ENCODE data around the gene OR13G1. TPM values are rescaled to one million over a fixed set of nuclear protein-coding genes. Genes with fewer than 3 reads are reported as not detected.

The OR13G1 gene
- total and polyA plus RNA-seq, 5 donors from 2014 or later: not detected

GRCh38 chr1:247638011-247638410, 41.5 kb downstream of the OR13G1 start:
- H3K4me3 Mint-ChIP-seq: no peak overlapping the region

DNA sequence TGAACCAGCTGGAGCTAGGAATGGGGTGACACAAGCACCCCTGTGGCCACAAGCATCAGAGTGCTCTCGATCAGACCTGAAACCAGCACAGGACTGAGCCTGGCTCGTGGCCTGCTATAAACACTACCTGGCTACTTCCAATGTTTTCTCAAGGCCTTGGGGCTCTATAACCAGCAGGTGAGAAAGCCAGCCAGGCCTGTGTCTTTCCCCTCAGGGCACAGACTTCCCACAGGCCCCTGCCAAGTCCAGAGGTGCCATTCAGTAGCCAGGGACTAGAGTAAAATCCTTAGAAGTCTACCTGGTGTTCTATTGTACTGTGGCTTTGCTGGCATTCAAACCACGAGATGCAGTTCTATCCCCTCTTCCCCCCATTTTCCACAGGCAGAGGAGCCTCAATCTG, 51.6 kb downstream of the OR13G1 start:
- Mint-ChIP-seq H3K4me1 (no peaks in the 10 kb centered on the region), H3K4me3 (no peak overlapping the region), H3K27me3 (no peaks in the 10 kb centered on the region), H3K36me3 (no peaks in the 10 kb centered on the region), H3K27ac (no peak overlapping the region), H3K9me3 (peaks cover 0 to 11% (median 4%) of the 10 kb centered on the region in 7 donors)
- no peak for DNase-seq
- H3K36me3 ChIP-seq (ENCODE audit: control insufficient read depth, insufficient read depth, low read length): no peaks in the 10 kb centered on the region
- no peak overlapping the region for H3K4me3 ChIP-seq (ENCODE audit: low read depth, low read length)
- no peak for ATAC-seq (ENCODE audit: low read depth in 2 of 2)
- no peak overlapping the region for H3K27ac ChIP-seq (ENCODE audit: insufficient read depth, low read length, poor library complexity, severe bottlenecking)
- no peaks in the 10 kb centered on the region for H3K27me3 ChIP-seq (ENCODE audit: control insufficient read depth, insufficient read depth, low read length)
- no peaks in the 10 kb centered on the region for H3K4me1 ChIP-seq (ENCODE audit: control insufficient read depth, insufficient read depth, low read length, poor library complexity, severe bottlenecking)
- H3K9me3 ChIP-seq (ENCODE audit: control insufficient read depth in 2 of 2, low read length in 2 of 2): no peaks in the 10 kb centered on the region

More at GRCh38 chr1:247638011-247638410, 41.5 kb downstream of the OR13G1 start:
- Mint-ChIP-seq H3K27me3 (no peaks in the 10 kb centered on the region), H3K36me3 (no peaks in the 10 kb centered on the region), H3K9me3 (peaks cover 0 to 17% (median 7%) of the 10 kb centered on the region in 7 donors), H3K27ac (no peak overlapping the region), H3K4me1 (no peaks in the 10 kb centered on the region)
- DNase-seq: no peak
- Histone ChIP-seq H3K4me3 (ENCODE audit: low read depth, low read length) (no peak overlapping the region), H3K9me3 (ENCODE audit: control insufficient read depth in 2 of 2, low read length in 2 of 2) (no peaks in the 10 kb centered on the region), H3K27ac (ENCODE audit: insufficient read depth, low read length, poor library complexity, severe bottlenecking) (no peak overlapping the region), H3K4me1 (ENCODE audit: control insufficient read depth, insufficient read depth, low read length, poor library complexity, severe bottlenecking) (no peaks in the 10 kb centered on the region), H3K36me3 (ENCODE audit: control insufficient read depth, insufficient read depth, low read length) (no peaks in the 10 kb centered on the region), H3K27me3 (ENCODE audit: control insufficient read depth, insufficient read depth, low read length) (no peaks in the 10 kb centered on the region)
- no peak for ATAC-seq (ENCODE audit: low read depth in 2 of 2)

Other genes with a start within 250 kb of the OR13G1 start
- gene OR2B11, start 221.6 kb downstream of the OR13G1 start, total RNA-seq: not detected
- not detected for gene OR2B11, start 221.6 kb downstream of the OR13G1 start, polyA plus RNA-seq
- gene OR2C3, start 143.3 kb downstream of the OR13G1 start, total RNA-seq: not detected
- not detected for gene OR2C3, start 143.3 kb downstream of the OR13G1 start, polyA plus RNA-seq
- gene GCSAML, start 130.6 kb downstream of the OR13G1 start, total RNA-seq: 0.67 TPM
- gene GCSAML, start 130.6 kb downstream of the OR13G1 start, polyA plus RNA-seq: not detected
- not detected for gene OR2G2, start 91.4 kb downstream of the OR13G1 start, total RNA-seq
- not detected for gene OR2G2, start 91.4 kb downstream of the OR13G1 start, polyA plus RNA-seq
- gene OR2G3, start 74.2 kb downstream of the OR13G1 start, total RNA-seq: not detected
- gene OR2G3, start 74.2 kb downstream of the OR13G1 start, polyA plus RNA-seq: not detected
- not detected for gene OR6F1, start 36.9 kb upstream of the OR13G1 start, total RNA-seq
- gene OR6F1, start 36.9 kb upstream of the OR13G1 start, polyA plus RNA-seq: not detected
- gene OR14K1, start 58.9 kb upstream of the OR13G1 start, total RNA-seq: not detected
- gene OR14K1, start 58.9 kb upstream of the OR13G1 start, polyA plus RNA-seq: not detected
- not detected for gene OR14A2, start 68.4 kb upstream of the OR13G1 start, total RNA-seq
- not detected for gene OR14A2, start 68.4 kb upstream of the OR13G1 start, polyA plus RNA-seq
- not detected for gene OR1C1, start 80.8 kb upstream of the OR13G1 start, total RNA-seq
- gene OR1C1, start 80.8 kb upstream of the OR13G1 start, polyA plus RNA-seq: not detected
- gene OR14A16, start 144.4 kb upstream of the OR13G1 start, total RNA-seq: not detected
- not detected for gene OR14A16, start 144.4 kb upstream of the OR13G1 start, polyA plus RNA-seq
- gene OR11L1, start 162.2 kb upstream of the OR13G1 start, total RNA-seq: not detected
- gene OR11L1, start 162.2 kb upstream of the OR13G1 start, polyA plus RNA-seq: not detected
- gene TRIM58, start 177.4 kb upstream of the OR13G1 start, total RNA-seq: 2.9 TPM
- under 1 TPM in 1 of 4 donors, not detected in 3; 0.17 TPM for gene TRIM58, start 177.4 kb upstream of the OR13G1 start, polyA plus RNA-seq
- gene OR2W3, start 215.8 kb upstream of the OR13G1 start, total RNA-seq: not detected
- gene OR2W3, start 215.8 kb upstream of the OR13G1 start, polyA plus RNA-seq: not detected
- not detected for gene OR2T8, start 240.5 kb upstream of the OR13G1 start, total RNA-seq
- gene OR2T8, start 240.5 kb upstream of the OR13G1 start, polyA plus RNA-seq: not detected
- not detected for gene OR2AJ1, start 245.2 kb upstream of the OR13G1 start, total RNA-seq
- not detected for gene OR2AJ1, start 245.2 kb upstream of the OR13G1 start, polyA plus RNA-seq

All from CD4-positive, CD25-positive, alpha-beta regulatory T cell (primary cell).